OCI-M2 (cell line): ENCODE results near the gene RHOA.
"Not testable (repeated sequence)": the region's sequence is repeated elsewhere in the genome, so short reads cannot be mapped to it uniquely, and the experiment has no call there.

ENCODE experiments used
- DNase-seq: peaks from one replicate; lab custom pipeline; 2025; ENCODE audit not compliant: unreplicated experiment; lab: John Stamatoyannopoulos, UW

RHOA gene

GRCh38 chr3:49412632-49413337 is 1.0 kb upstream of the RHOA start:
- DNase-seq: no peak

- no peak for DNase-seq
Measured at GRCh38 chr3:49411535-49411967, 225 bp downstream of the RHOA start.

- DNase-seq: no peak
Measured at GRCh38 chr3:49410846-49411534, 786 bp downstream of the RHOA start.

- DNase-seq: no peak
Measured at GRCh38 chr3:49410066-49410845, 1.5 kb downstream of the RHOA start.

GRCh38 chr3:49406571-49407565 is 4.9 kb downstream of the RHOA start:
- DNase-seq: no peak

- DNase-seq: not testable (repeated sequence)
Measured at GRCh38 chr3:49405570-49405969, 6.2 kb downstream of the RHOA start.

DNA sequence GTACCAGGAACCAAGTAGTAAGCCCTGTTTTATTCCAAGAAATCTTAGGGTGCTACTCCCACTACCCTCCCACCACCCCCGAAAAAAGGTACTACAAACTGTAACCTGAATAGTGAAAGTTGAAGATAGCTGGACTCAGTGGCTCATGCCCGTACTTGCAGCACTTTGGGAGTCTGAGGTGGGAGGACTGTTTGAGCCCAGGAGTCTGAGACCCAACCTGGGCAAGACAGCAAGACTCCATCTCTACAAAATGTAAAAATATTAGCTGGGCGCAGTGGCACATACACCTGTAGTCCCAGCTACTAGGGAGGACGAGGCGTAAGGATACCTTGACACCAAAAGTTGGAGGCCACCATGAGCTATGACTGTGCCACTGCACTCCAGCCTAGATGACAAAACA is 7.9 kb downstream of the RHOA start:
- DNase-seq: no peak

DNA sequence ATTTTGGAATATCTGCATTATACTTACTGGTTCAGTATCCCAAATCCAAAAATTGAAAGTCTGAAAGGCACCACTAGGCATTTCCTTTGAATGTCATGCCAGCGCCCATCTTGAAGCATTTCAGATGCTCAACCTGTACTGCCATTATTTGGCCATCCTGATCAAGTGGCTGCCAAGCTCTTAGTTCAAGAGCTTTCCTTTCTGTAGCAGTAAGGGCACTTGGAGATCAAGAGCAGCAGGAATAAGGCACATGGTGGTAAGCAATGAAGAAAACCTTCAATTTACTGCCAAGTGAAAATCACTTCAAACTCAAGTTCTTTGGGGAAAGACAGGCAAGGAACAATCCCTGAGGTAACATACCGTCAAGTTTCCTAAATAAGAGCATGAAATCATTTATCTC is 10.0 kb downstream of the RHOA start:
- no peak for DNase-seq

DNA sequence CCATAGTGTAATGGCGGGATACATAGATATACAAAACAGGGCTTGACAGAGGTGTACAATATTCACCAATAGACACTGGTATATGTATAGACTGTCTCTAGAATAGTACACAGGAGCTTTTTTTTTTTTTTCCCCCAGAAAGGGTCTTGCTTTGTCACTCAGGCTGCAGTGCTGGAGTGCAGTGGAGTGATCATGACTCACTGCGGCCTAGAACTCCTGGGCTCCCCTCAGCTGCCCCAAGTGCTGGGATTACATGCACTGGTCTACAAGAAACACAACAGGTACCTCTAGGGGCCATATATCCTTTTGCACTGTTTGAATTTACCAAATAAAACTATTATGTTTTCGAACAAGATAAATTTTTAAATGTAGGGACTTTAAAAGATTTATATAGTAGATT is 12.3 kb downstream of the RHOA start:
- no peak for DNase-seq

- no peak for DNase-seq
Measured at GRCh38 chr3:49397470-49397869, 14.3 kb downstream of the RHOA start.

- not testable (repeated sequence) for DNase-seq
Measured at GRCh38 chr3:49391310-49391709, 20.5 kb downstream of the RHOA start.

- DNase-seq: no peak
Measured at GRCh38 chr3:49389297-49389696, 22.5 kb downstream of the RHOA start.

- DNase-seq: no peak
Measured at GRCh38 chr3:49388289-49388820, 23.4 kb downstream of the RHOA start.

DNA sequence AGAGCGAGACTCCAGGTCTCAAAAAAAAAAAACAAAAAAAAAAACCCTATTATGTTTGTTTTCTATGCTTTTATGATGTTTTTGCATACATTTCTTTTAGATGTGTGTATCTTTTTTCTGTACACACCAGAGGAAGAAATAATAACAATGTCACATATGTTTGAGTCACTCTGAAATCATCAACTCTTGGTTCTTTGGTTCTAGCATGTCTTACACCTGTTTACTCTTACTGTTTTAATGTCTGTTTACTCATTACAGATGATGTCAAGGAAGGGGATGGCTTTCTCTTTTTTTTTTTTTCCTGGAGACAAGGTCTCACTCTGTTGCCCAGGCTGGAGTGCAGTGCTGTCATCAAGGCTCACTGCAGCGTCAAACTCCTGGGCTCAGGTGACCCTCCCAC is 24.1 kb downstream of the RHOA start:
- DNase-seq: no peak

- DNase-seq: no peak
Measured at GRCh38 chr3:49386056-49386756, 25.6 kb downstream of the RHOA start.

DNA sequence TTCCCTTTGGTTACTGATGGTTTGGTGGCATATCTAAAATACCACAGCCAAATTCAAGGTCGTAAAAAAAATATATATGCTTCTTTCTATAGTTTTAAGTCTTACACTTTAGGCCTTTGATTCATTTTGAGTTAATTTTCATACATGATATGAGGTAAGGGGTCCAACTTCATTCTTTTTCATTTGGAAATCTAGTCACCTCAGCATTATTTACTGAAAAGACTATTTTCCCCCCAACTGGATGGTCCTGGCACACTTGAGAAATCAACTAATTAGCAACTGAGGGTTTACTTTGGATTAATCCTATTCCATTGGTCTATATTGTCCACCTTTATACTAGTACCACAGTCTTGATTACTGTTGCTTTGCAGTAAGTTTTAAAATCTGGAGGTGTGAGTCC is 26.2 kb downstream of the RHOA start:
- DNase-seq: no peak

GRCh38 chr3:49383387-49383786 is 28.4 kb downstream of the RHOA start:
- no peak for DNase-seq

DNA sequence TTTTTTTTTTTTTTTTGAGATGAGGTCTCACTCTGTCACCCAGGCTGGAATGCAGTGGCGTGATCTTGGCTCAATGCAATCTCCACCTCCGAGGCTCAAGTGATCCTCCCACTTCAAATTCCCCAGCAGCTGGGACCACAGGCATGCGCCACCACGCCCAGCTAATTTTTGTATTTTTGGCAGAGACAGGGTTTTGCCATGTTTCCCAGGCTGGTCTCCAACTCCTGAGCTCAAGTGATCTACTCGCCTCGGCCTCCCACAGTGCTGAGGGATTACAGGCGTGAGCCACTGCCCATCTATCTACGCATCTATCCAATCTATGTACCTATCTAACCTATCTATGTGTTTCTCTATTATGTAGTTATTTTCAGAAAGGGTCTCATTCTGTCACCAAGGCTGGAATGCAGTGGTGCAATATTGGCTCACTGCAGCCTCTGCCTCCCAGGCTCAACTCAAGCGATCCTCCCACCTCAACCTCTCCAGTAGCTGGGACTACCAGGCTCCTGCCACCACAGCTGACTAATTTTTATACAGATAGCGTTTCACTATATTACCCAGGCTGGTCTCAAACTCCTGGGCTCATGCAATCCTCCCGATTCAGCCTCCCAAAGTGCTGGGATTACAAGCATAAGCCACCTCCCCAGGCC is 33.4 kb downstream of the RHOA start:
- no peak for DNase-seq

DNA sequence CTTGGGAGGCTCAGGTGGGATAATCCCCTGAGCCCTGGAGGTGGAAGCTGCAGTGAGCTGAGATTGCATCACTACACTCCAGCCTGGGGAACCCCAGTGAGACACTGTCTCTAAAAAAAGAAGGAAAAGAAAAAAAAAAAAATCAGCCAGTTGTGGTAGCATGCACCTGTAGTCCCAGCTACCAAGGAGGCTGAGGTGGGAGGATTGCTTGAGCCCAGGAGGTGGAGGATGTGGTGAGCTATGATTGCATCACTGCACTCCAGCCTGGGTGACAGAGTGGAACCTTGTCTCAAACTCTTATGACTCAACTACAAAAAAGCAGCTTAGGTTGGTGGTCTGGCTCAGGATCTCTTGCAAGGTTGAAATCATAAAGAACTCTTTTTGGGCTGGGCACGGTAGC is 34.3 kb downstream of the RHOA start:
- DNase-seq: no peak
